ENCODE measurements around the gene PSORS1C2.
"Not testable (repeated sequence)": the region's sequence is repeated elsewhere in the genome, so short reads cannot be mapped to it uniquely, and the experiment has no call there.

The PSORS1C2 gene

GRCh38 chr6:31171931-31172905, 33.4 kb upstream of the PSORS1C2 start:
- no peak overlapping the region for H3K4me3 ChIP-seq (ENCODE audit: low read length)
- no peak for TF ChIP-seq ZNF274 (IDR thresholded peaks at IDR 0.05; ENCODE audit: low read depth, low read length)

GRCh38 chr6:31170987-31171671, 32.3 kb upstream of the PSORS1C2 start:
- H3K4me3 ChIP-seq (ENCODE audit: low read length): no peak overlapping the region
- TF ChIP-seq ZNF274 (IDR thresholded peaks at IDR 0.05; ENCODE audit: low read depth, low read length): no peak

GRCh38 chr6:31170600-31170881, 31.7 kb upstream of the PSORS1C2 start, which contains the start of gene POU5F1:
POU5F1 (minus strand) TSS chr6:31170682; CDS start chr6:31170620, 62 bp downstream.
- no peak for TF ChIP-seq ZNF274 (IDR thresholded peaks at IDR 0.05; ENCODE audit: low read depth, low read length)
- H3K4me3 ChIP-seq (ENCODE audit: low read length): no peak within 1 kb of the TSS

GRCh38 chr6:31169858-31170599, 31.2 kb upstream of the PSORS1C2 start:
- H3K4me3 ChIP-seq (ENCODE audit: low read length): not testable (repeated sequence)

GRCh38 chr6:31169123-31169857, 30.4 kb upstream of the PSORS1C2 start:
- TF ChIP-seq ZNF274 (IDR thresholded peaks at IDR 0.05; ENCODE audit: low read depth, low read length): no peak
- H3K4me3 ChIP-seq (ENCODE audit: low read length): no peak overlapping the region

GRCh38 chr6:31168606-31169005, 29.7 kb upstream of the PSORS1C2 start:
- no peak for TF ChIP-seq ZNF274 (IDR thresholded peaks at IDR 0.05; ENCODE audit: low read depth, low read length)
- H3K4me3 ChIP-seq (ENCODE audit: low read length): no peak overlapping the region

GRCh38 chr6:31165986-31166385, 27.1 kb upstream of the PSORS1C2 start:
- no peak for TF ChIP-seq ZNF274 (IDR thresholded peaks at IDR 0.05; ENCODE audit: low read depth, low read length)
- H3K4me3 ChIP-seq (ENCODE audit: low read length): no peak overlapping the region

- H3K4me3 ChIP-seq (ENCODE audit: low read length): not testable (repeated sequence)
Measured at GRCh38 chr6:31165064-31165832, 26.4 kb upstream of the PSORS1C2 start.

- not testable (repeated sequence) for H3K4me3 ChIP-seq (ENCODE audit: low read length)
Measured at GRCh38 chr6:31164475-31165063, 25.7 kb upstream of the PSORS1C2 start.

- no peak overlapping the region for H3K4me3 ChIP-seq (ENCODE audit: low read length)
- TF ChIP-seq ZNF274 (IDR thresholded peaks at IDR 0.05; ENCODE audit: low read depth, low read length): no peak
Measured at GRCh38 chr6:31163922-31164321, 25.1 kb upstream of the PSORS1C2 start.

- no peak for TF ChIP-seq ZNF274 (IDR thresholded peaks at IDR 0.05; ENCODE audit: low read depth, low read length)
- H3K4me3 ChIP-seq (ENCODE audit: low read length): no peak overlapping the region
Measured at GRCh38 chr6:31162463-31163165, 23.7 kb upstream of the PSORS1C2 start.
